Measurements from ENCODE around the gene AP4B1.

AP4B1 gene

DNA sequence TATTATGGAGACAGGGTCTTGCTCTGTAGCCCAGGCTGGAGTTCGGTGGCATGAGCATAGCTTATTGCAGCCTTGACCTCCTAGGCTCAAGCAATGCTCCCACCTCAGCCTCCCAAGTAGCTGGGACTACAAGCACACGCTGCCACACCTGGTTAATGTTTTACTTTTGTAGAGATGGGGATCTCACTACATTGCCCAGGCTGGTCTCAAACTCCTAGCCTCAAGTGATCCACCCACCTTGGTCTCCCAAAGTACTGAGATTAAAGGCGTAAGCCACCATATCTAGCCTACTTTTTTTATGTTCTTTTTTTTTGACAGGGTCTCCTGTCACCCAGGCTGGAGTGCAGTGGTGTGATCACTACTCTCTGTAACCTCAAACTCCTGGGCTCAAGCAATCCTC is 11.3 kb downstream of the AP4B1 start:
- no peak overlapping the region for H3K4me2 ChIP-seq (ENCODE audit: low read depth, low read length)
- no peak overlapping the region for H3K27ac ChIP-seq (ENCODE audit: low read length)
- no peaks in the 10 kb centered on the region for H4K20me1 ChIP-seq (ENCODE audit: insufficient read depth, low read length)
- H3K36me3 ChIP-seq (replicated peaks; ENCODE audit: insufficient read depth, low read length): no peaks in the 10 kb centered on the region
- no peak for DNase-seq
- no peaks in the 10 kb centered on the region for H3K4me1 ChIP-seq (ENCODE audit: low read length)
- no peaks in the 10 kb centered on the region for H3K9me2 ChIP-seq (replicated peaks; ENCODE audit: insufficient read depth, low read length)
- H3K9me3 ChIP-seq (replicated peaks; ENCODE audit: insufficient read depth, low read length): no peaks in the 10 kb centered on the region
- no peak overlapping the region for H3K4me3 ChIP-seq (ENCODE audit: low read length)
- H2AFZ ChIP-seq (ENCODE audit: low read length): no peak overlapping the region
- no peaks in the 10 kb centered on the region for H3K79me2 ChIP-seq (ENCODE audit: low read length)
- TF ChIP-seq EZH2 (optimal IDR thresholded peaks at IDR 0.05; ENCODE audit: low read depth, low read length) (no peak), EZH2phosphoT487 (IDR thresholded peaks at IDR 0.05; ENCODE audit: low read length) (no peak)
- TF ChIP-seq, protein P1, sequence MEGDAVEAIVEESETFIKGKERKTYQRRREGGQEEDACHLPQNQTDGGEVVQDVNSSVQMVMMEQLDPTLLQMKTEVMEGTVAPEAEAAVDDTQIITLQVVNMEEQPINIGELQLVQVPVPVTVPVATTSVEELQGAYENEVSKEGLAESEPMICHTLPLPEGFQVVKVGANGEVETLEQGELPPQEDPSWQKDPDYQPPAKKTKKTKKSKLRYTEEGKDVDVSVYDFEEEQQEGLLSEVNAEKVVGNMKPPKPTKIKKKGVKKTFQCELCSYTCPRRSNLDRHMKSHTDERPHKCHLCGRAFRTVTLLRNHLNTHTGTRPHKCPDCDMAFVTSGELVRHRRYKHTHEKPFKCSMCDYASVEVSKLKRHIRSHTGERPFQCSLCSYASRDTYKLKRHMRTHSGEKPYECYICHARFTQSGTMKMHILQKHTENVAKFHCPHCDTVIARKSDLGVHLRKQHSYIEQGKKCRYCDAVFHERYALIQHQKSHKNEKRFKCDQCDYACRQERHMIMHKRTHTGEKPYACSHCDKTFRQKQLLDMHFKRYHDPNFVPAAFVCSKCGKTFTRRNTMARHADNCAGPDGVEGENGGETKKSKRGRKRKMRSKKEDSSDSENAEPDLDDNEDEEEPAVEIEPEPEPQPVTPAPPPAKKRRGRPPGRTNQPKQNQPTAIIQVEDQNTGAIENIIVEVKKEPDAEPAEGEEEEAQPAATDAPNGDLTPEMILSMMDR (IDR thresholded peaks at IDR 0.05; ENCODE audit: low read length): no peak
- no peaks in the 10 kb centered on the region for H3F3A ChIP-seq (ENCODE audit: insufficient read depth, low read length)
- no peaks in the 10 kb centered on the region for H3K27me3 ChIP-seq (replicated peaks; ENCODE audit: insufficient read depth, low read length)
- no peak overlapping the region for H3K9ac ChIP-seq (ENCODE audit: low read length)

DNA sequence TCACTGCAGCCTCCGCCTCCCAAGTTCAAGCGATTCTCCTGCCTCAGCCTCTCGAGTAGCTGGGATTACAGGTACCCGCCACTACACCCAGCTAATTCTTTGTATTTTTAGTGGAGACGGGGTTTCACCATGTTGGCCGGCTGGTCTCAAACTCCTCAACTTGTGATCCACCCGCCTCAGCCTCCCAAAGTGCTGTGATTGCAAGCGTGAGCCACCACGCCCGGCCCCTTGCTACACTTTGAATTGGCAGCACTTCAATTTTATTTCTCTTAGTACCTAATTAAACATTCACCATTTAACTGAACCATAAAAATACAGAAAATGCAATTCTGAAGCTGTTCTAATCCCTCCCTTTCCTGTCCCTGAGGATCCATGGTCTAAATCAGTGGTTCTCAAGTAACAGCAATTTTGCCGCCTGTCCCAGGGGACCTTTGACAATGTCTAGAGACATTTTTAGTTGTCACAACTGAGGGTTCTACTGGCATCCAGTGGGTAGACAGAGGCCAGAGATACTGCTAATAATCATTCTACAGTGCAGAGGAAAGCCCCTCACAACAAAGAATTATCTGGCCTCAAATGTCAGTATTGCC is 12.9 kb downstream of the AP4B1 start:
- Histone ChIP-seq H4K20me1 (ENCODE audit: insufficient read depth, low read length) (no peaks in the 10 kb centered on the region), H3F3A (ENCODE audit: insufficient read depth, low read length) (no peaks in the 10 kb centered on the region), H3K27ac (ENCODE audit: low read length) (no peak overlapping the region), H2AFZ (ENCODE audit: low read length) (no peak overlapping the region), H3K9me3 (replicated peaks; ENCODE audit: insufficient read depth, low read length) (no peaks in the 10 kb centered on the region), H3K4me2 (ENCODE audit: low read depth, low read length) (no peak overlapping the region), H3K4me1 (ENCODE audit: low read length) (no peaks in the 10 kb centered on the region), H3K4me3 (ENCODE audit: low read length) (no peak overlapping the region), H3K79me2 (ENCODE audit: low read length) (no peaks in the 10 kb centered on the region), H3K9ac (ENCODE audit: low read length) (no peak overlapping the region), H3K9me2 (replicated peaks; ENCODE audit: insufficient read depth, low read length) (no peaks in the 10 kb centered on the region), H3K27me3 (replicated peaks; ENCODE audit: insufficient read depth, low read length) (no peaks in the 10 kb centered on the region), H3K36me3 (replicated peaks; ENCODE audit: insufficient read depth, low read length) (no peaks in the 10 kb centered on the region)
- TF ChIP-seq EZH2phosphoT487 (IDR thresholded peaks at IDR 0.05; ENCODE audit: low read length) (no peak), EZH2 (optimal IDR thresholded peaks at IDR 0.05; ENCODE audit: low read depth, low read length) (no peak)
- TF ChIP-seq, protein P1 (IDR thresholded peaks at IDR 0.05; ENCODE audit: low read length): no peak
- no peak for DNase-seq

- no peaks in the 10 kb centered on the region for H3F3A ChIP-seq (ENCODE audit: insufficient read depth, low read length)
- no peaks in the 10 kb centered on the region for H3K36me3 ChIP-seq (replicated peaks; ENCODE audit: insufficient read depth, low read length)
Observed at GRCh38 chr1:113890816-113891215, 13.8 kb downstream of the AP4B1 start.

More at GRCh38 chr1:113890816-113891215, 13.8 kb downstream of the AP4B1 start:
- H4K20me1 ChIP-seq (ENCODE audit: insufficient read depth, low read length): no peaks in the 10 kb centered on the region
- H3K27ac ChIP-seq (ENCODE audit: low read length): no peak overlapping the region
- no peaks in the 10 kb centered on the region for H3K27me3 ChIP-seq (replicated peaks; ENCODE audit: insufficient read depth, low read length)
- TF ChIP-seq EZH2phosphoT487 (IDR thresholded peaks at IDR 0.05; ENCODE audit: low read length): no peak
- TF ChIP-seq EZH2 (optimal IDR thresholded peaks at IDR 0.05; ENCODE audit: low read depth, low read length): no peak
- TF ChIP-seq, protein P1 (IDR thresholded peaks at IDR 0.05; ENCODE audit: low read length): no peak
- H3K4me2 ChIP-seq (ENCODE audit: low read depth, low read length): no peak overlapping the region
- no peak for DNase-seq
- H3K9me3 ChIP-seq (replicated peaks; ENCODE audit: insufficient read depth, low read length): no peaks in the 10 kb centered on the region
- no peaks in the 10 kb centered on the region for H3K9me2 ChIP-seq (replicated peaks; ENCODE audit: insufficient read depth, low read length)
- no peak overlapping the region for H3K9ac ChIP-seq (ENCODE audit: low read length)
- no peaks in the 10 kb centered on the region for H3K4me1 ChIP-seq (ENCODE audit: low read length)
- H3K4me3 ChIP-seq (ENCODE audit: low read length): no peak overlapping the region
- no peaks in the 10 kb centered on the region for H3K79me2 ChIP-seq (ENCODE audit: low read length)
- H2AFZ ChIP-seq (ENCODE audit: low read length): no peak overlapping the region
